Testis (tissue), 3 donors: ENCODE data around the gene PSTPIP1. TPM values are rescaled to one million over a fixed set of nuclear protein-coding genes. Genes with fewer than 3 reads are reported as not detected.

Experiments used
- DNase-seq: peaks from one replicate; pipeline ENCODE4 v3.0.0-alpha.2; 2019
- H3K27ac ChIP-seq, 2 donors: fragments of 200-600 bp; sonication (generic); one replicate each; pipeline ENCODE4 v1.5.1; 2019
- H3K27me3 ChIP-seq: fragments of 200-600 bp; sonication (generic); one replicate; pipeline ENCODE4 v1.5.1; 2019
- H3K36me3 ChIP-seq: fragments of 200-600 bp; sonication (generic); one replicate; pipeline ENCODE4 v1.5.1; 2017; ENCODE audit warnings: low read depth; ENCODE audit errors: missing control alignments
- H3K4me1 ChIP-seq: fragments of 200-600 bp; sonication (generic); one replicate; pipeline ENCODE4 v1.5.1; 2019
- H3K4me3 ChIP-seq, 2 donors: fragments of 200-600 bp; sonication (generic); one replicate each; pipeline ENCODE4 v1.5.1; 2017 to 2019
- H3K9me3 ChIP-seq: fragments of 200-600 bp; sonication (generic); one replicate; pipeline ENCODE4 v1.5.1; 2017
- CTCF ChIP-seq, 3 experiments: fragments of 450-650 bp in 2 of 3; fragments of 200-600 bp in 1 of 3; sonication (generic) in 1 of 3; IDR thresholded peaks; one replicate each; pipeline ENCODE4 v1.5.1; 2016 to 2019; ENCODE audit warnings: antibody characterized with exemption in 3 of 3, mild to moderate bottlenecking in 2 of 3, moderate library complexity in 1 of 3
- POLR2A ChIP-seq: fragments of 450-650 bp; IDR thresholded peaks from one replicate; pipeline ENCODE4 v1.6.1; 2017; ENCODE audit warnings: antibody characterized with exemption, mild to moderate bottlenecking, moderate library complexity
- WGBS, 2 donors: methylation state at CpG; one replicate each; pipeline ENCODE4 v1.1.5; 2018; 5-methylcytosine and 5-hydroxymethylcytosine counted together
- intact Hi-C: fragments of 100-400 bp; cut with DNase I; formaldehyde crosslinking; loops from one replicate; pipeline ENCODE4 v1.15.1; 2023; ENCODE audit warnings: low total_unique reads
- polyA plus RNA-seq: library from polyadenylated mRNA; stranded (reverse); fragments of 350-450 nt; fragmentation: Illumina TruSeq; extraction: RNeasy Lipid Tissue Mini Kit (QIAGEN cat#74804); gene quantifications from one replicate; pipeline ENCODE4 v1.2.3, GENCODE V29; 2014; ENCODE audit warnings: low read depth, low replicate concordance; ENCODE audit not compliant: insufficient read depth
- total RNA-seq, 2 donors: library from RNA; depleted of rRNA; stranded (reverse); fragments of >200 nt; gene quantifications; one replicate each; pipeline ENCODE4 v1.2.3, GENCODE V29; 2016

The PSTPIP1 gene
- total and polyA plus RNA-seq, 3 donors from 2014 or later: 5.0 to 8.6 (median 7.9) TPM

- no peak for TF ChIP-seq POLR2A
- TF ChIP-seq CTCF (IDR thresholded peaks at IDR 0.05): no peak
- no peaks in the 10 kb centered on the region for H3K4me1 ChIP-seq
- intact Hi-C loops: no loop called here
- H3K27me3 ChIP-seq: no peaks in the 10 kb centered on the region
- no peak overlapping the region for H3K27ac ChIP-seq
- H3K36me3 ChIP-seq: no peaks in the 10 kb centered on the region
- WGBS, 2 donors: 82 to 84% methylated on average over 6 of the region's 6 CpGs
- DNase-seq: no peak
- no peaks in the 10 kb centered on the region for H3K9me3 ChIP-seq
- no peak overlapping the region for H3K4me3 ChIP-seq
These were observed 18.8 kb downstream of the PSTPIP1 start for GRCh38 chr15:77013776-77014131.

- intact Hi-C loops: no loop called here
- H3K9me3 ChIP-seq: no peaks in the 10 kb centered on the region
- H3K36me3 ChIP-seq: no peaks in the 10 kb centered on the region
- no peak overlapping the region for H3K27ac ChIP-seq
- no peak for DNase-seq
- no peaks in the 10 kb centered on the region for H3K27me3 ChIP-seq
- no peaks in the 10 kb centered on the region for H3K4me1 ChIP-seq
- 88 to 89% methylated on average over 13 to 23 of the region's 23 CpGs for WGBS, 2 donors
- H3K4me3 ChIP-seq: no peak overlapping the region
- TF ChIP-seq CTCF (IDR thresholded peaks at IDR 0.05) (no peak), POLR2A (no peak)
These were observed 19.5 kb downstream of the PSTPIP1 start for GRCh38 chr15:77014132-77015081.

- no peaks in the 10 kb centered on the region for H3K9me3 ChIP-seq
- WGBS, 2 donors: 75 to 79% methylated on average over 10 to 21 of the region's 21 CpGs
- intact Hi-C loops: no loop called here
- H3K27ac ChIP-seq: no peak overlapping the region
- H3K36me3 ChIP-seq: no peaks in the 10 kb centered on the region
- H3K4me1 ChIP-seq: no peaks in the 10 kb centered on the region
- TF ChIP-seq POLR2A (no peak), CTCF (IDR thresholded peaks at IDR 0.05) (no peak)
- H3K27me3 ChIP-seq: no peaks in the 10 kb centered on the region
- no peak overlapping the region for H3K4me3 ChIP-seq
- DNase-seq: no peak
These were observed 20.9 kb downstream of the PSTPIP1 start for GRCh38 chr15:77015646-77016320.

- DNase-seq: no peak
- WGBS, 2 donors: 80 to 81% methylated on average over 1 to 3 of the region's 3 CpGs
- Histone ChIP-seq H3K27ac (no peak overlapping the region), H3K4me3 (no peak overlapping the region), H3K9me3 (no peaks in the 10 kb centered on the region), H3K27me3 (no peaks in the 10 kb centered on the region), H3K4me1 (no peaks in the 10 kb centered on the region), H3K36me3 (no peaks in the 10 kb centered on the region)
- no peak for TF ChIP-seq POLR2A
- no peak for TF ChIP-seq CTCF (IDR thresholded peaks at IDR 0.05)
- intact Hi-C loops: no loop called here
These were observed 21.4 kb downstream of the PSTPIP1 start for GRCh38 chr15:77016321-77016695.
